DOHH2 (cell line): ENCODE results near the gene NPLOC4.

Source experiments
- H3F3A ChIP-seq: fragments of 200-600 bp; sonication (generic), shearing (Covaris generic); 2 replicates; pipeline ENCODE4 v1.6.0; 2016; ENCODE audit warnings: antibody characterized with exemption, mild to moderate bottlenecking; ENCODE audit not compliant: control insufficient read depth, insufficient read depth
- H3K27ac ChIP-seq: fragments of 200-600 bp; sonication (generic); 2 replicates; pipeline ENCODE4 v1.5.1; 2014; ENCODE audit warnings: low read depth, mild to moderate bottlenecking, low read length, moderate library complexity
- H3K27me3 ChIP-seq: fragments of 200-600 bp; sonication (generic); 2 replicates; pipeline ENCODE4 v1.6.1; 2014; ENCODE audit warnings: mild to moderate bottlenecking, low read length, mixed read lengths; ENCODE audit not compliant: control insufficient read depth
- H3K36me3 ChIP-seq: fragments of 200-600 bp; sonication (generic); 2 replicates; pipeline ENCODE4 v1.6.1; 2014; ENCODE audit warnings: mild to moderate bottlenecking, low read length, moderate library complexity, mixed read lengths; ENCODE audit not compliant: control insufficient read depth
- H3K4me1 ChIP-seq: fragments of 200-600 bp; sonication (generic); 2 replicates; pipeline ENCODE4 v1.6.1; 2014; ENCODE audit warnings: mild to moderate bottlenecking, low read length, mixed read lengths; ENCODE audit not compliant: control insufficient read depth
- H3K4me2 ChIP-seq: fragments of 200-600 bp; sonication (generic); 2 replicates; pipeline ENCODE4 v1.6.0; 2014; ENCODE audit warnings: mild to moderate bottlenecking, low read length, moderate library complexity
- H3K4me3 ChIP-seq: fragments of 200-600 bp; sonication (generic); 2 replicates; pipeline ENCODE4 v1.5.1; 2014; ENCODE audit warnings: mild to moderate bottlenecking, low read length, mixed read lengths
- H3K79me2 ChIP-seq: fragments of 200-600 bp; sonication (generic); 2 replicates; pipeline ENCODE4 v1.6.1; 2014; ENCODE audit warnings: mild to moderate bottlenecking, low read length, mixed read lengths; ENCODE audit not compliant: control insufficient read depth
- H3K9me2 ChIP-seq: fragments of 200-600 bp; sonication (generic); replicated peaks from 2 replicates; pipeline ENCODE4 v1.6.1; 2014; ENCODE audit warnings: mild to moderate bottlenecking, low read length, mixed read lengths; ENCODE audit not compliant: control insufficient read depth
- H3K9me3 ChIP-seq: fragments of 200-600 bp; sonication (generic); 2 replicates; pipeline ENCODE4 v1.6.1; 2014; ENCODE audit warnings: antibody characterized with exemption, low read length, mixed read lengths; ENCODE audit not compliant: control insufficient read depth, insufficient read depth
- H4K20me1 ChIP-seq: fragments of 200-600 bp; sonication (generic); 2 replicates; pipeline ENCODE4 v1.6.0; 2014; ENCODE audit warnings: low read depth, mild to moderate bottlenecking, antibody characterized with exemption, low read length, moderate library complexity; ENCODE audit not compliant: control insufficient read depth, insufficient read depth
- EZH2phosphoT487 ChIP-seq: fragments of 200-600 bp; sonication (generic); IDR thresholded peaks from 2 replicates; pipeline ENCODE4 v1.6.1; 2017; ENCODE audit warnings: borderline replicate concordance, mild to moderate bottlenecking, antibody characterized with exemption, low read length, moderate library complexity, mixed read lengths
- TF ChIP-seq, protein P1 (sequence below): fragments of 200-600 bp; sonication (generic); IDR thresholded peaks from one replicate; pipeline ENCODE4 v1.5.1; 2014; ENCODE audit warnings: antibody characterized with exemption, mild to moderate bottlenecking, low read depth, low read length; ENCODE audit not compliant: poor library complexity, severe bottlenecking

The NPLOC4 gene

DNA sequence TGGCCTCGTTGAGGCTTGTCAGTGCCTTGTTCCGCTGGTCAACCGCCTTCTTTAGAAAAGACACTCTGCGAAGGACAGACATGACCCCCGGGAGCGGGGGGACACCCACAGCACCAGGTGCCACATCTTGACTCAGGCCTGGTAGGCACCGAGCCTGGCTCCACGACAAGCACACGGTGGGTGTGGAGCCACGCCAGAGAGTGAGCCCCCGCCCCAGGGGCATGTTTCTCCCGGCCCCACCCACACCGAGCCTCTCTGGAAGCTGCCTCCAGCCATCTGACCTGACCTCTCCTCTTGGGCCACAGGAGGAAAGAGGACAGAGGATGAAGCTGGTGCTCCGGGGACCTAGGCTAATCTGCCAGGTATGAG, 89.3 kb downstream of the NPLOC4 start:
- H3F3A ChIP-seq = no peaks in the 10 kb centered on the region
- H3K9me2 ChIP-seq = no peaks in the 10 kb centered on the region
- no peak overlapping the region for H3K4me3 ChIP-seq
- 0 out of 2 replicates have a peak, but pooled peaks cover 5% of the 10 kb centered on the region for H4K20me1 ChIP-seq
- H3K27me3 ChIP-seq = no peaks in the 10 kb centered on the region
- TF ChIP-seq, protein P1, sequence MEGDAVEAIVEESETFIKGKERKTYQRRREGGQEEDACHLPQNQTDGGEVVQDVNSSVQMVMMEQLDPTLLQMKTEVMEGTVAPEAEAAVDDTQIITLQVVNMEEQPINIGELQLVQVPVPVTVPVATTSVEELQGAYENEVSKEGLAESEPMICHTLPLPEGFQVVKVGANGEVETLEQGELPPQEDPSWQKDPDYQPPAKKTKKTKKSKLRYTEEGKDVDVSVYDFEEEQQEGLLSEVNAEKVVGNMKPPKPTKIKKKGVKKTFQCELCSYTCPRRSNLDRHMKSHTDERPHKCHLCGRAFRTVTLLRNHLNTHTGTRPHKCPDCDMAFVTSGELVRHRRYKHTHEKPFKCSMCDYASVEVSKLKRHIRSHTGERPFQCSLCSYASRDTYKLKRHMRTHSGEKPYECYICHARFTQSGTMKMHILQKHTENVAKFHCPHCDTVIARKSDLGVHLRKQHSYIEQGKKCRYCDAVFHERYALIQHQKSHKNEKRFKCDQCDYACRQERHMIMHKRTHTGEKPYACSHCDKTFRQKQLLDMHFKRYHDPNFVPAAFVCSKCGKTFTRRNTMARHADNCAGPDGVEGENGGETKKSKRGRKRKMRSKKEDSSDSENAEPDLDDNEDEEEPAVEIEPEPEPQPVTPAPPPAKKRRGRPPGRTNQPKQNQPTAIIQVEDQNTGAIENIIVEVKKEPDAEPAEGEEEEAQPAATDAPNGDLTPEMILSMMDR = no peak
- TF ChIP-seq EZH2phosphoT487 = no peak
- no peak overlapping the region for H3K27ac ChIP-seq
- H3K9me3 ChIP-seq = no peaks in the 10 kb centered on the region
- H3K79me2 ChIP-seq = peaks cover 32% of the 10 kb centered on the region
- peaks cover 12% of the 10 kb centered on the region for H3K4me1 ChIP-seq
- H3K4me2 ChIP-seq = no peak overlapping the region
- peaks cover 76% of the 10 kb centered on the region for H3K36me3 ChIP-seq

DNA sequence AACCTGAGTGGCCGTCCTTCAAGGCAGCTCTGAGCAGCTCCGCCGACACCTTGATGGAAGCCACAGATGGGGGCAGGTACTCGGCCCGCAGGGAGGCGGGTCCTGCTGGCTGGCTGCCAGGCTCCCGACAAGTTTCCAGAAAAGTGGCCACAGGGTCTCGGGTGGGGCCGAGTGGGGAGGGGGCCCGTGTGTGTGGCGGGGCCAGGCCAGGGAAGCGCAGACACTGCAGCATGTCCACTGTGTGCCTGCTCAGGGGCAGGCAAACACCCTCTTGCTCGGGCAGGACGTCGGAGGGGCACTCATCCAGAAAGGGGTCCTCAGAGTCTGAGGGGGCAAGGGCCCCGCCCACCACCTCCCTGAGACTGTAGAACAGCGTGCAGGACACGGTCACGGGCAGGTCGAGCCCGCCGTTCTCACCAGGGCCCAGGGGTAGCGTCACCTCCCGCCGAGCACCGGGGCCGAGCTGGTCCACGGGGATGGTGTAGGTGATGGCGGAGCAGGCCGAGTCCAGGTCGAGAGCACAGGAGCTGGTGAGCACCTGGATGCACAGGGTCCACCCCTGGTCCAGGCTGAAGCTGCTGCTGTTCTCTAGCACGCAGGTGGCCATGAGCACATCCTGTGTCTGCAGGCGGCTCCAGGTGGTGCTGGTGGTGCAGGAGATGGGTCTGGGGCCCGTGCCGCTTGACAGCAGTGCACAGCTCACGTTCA, 89.9 kb downstream of the NPLOC4 start:
- Histone ChIP-seq H3K27ac (no peak overlapping the region), H3K27me3 (no peaks in the 10 kb centered on the region), H3K36me3 (peaks cover 76% of the 10 kb centered on the region)

DNA sequence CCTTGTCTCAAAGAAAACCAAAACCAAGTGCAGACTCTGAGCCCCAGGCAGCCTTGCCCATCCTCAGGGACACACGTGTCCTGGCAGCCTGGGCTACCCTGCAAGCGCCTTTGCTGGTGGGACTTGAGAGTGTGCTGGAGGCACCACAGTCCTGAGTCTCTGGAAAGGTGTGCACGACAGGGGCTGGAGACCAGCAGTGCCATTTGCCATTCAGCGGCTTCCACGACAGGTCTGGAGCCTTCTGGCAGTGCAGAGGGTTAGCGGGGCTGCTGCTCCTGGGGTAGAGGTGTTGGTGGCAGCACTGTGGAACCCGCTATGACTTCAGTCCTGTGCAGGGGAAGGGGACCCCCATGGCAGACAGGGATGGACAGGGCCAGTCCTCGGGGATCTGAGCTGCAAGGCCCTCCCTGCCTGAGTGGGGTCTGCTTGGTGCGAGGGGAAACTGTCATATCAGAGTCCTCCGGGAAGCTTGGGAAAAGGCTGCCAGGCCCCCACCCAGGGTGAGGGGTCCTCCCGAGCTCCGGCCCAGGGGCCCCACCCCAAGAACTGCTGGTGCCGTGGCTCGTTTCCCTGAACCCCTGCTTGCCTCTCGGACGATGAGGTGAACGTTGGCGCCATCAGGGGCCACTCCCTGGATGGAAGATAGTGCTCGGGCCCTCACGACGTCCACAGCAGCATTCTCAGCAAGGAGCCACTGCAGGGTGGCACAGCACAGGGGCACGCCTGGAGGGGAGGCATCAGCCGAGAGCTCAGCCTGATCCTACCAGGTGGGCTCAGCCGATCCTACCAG, 91.6 kb downstream of the NPLOC4 start:
- Histone ChIP-seq H3K36me3 (peaks cover 71% of the 10 kb centered on the region), H3K4me2 (no peak overlapping the region), H3K4me3 (no peak overlapping the region), H4K20me1 (no peaks in the 10 kb centered on the region), H3K9me3 (no peaks in the 10 kb centered on the region), H3K79me2 (peaks cover 14% of the 10 kb centered on the region), H3F3A (no peaks in the 10 kb centered on the region), H3K27ac (no peak overlapping the region), H3K9me2 (no peaks in the 10 kb centered on the region), H3K27me3 (no peaks in the 10 kb centered on the region), H3K4me1 (peaks cover under 1% of the 10 kb centered on the region; the same call in 1 of the 2 replicates)
- TF ChIP-seq EZH2phosphoT487 = no peak
- TF ChIP-seq, protein P1 = no peak

More for the DNA sequence above, 89.9 kb downstream of the NPLOC4 start:
- no peaks in the 10 kb centered on the region for H3K9me2 ChIP-seq
- H3F3A ChIP-seq = no peaks in the 10 kb centered on the region
- no peak overlapping the region for H3K4me3 ChIP-seq
- H3K79me2 ChIP-seq = peaks cover 31% of the 10 kb centered on the region
- H3K4me1 ChIP-seq = peaks cover 12% of the 10 kb centered on the region
- no peaks in the 10 kb centered on the region for H3K9me3 ChIP-seq
- TF ChIP-seq EZH2phosphoT487 = no peak
- TF ChIP-seq, protein P1 = no peak
- 0 out of 2 replicates have a peak, but pooled peaks cover 5% of the 10 kb centered on the region for H4K20me1 ChIP-seq
- H3K4me2 ChIP-seq = no peak overlapping the region
